Peyer's patch (tissue), 4 donors: ENCODE measurements around the gene C12orf54. TPM values are rescaled to one million over a fixed set of nuclear protein-coding genes. Genes with fewer than 3 reads are reported as not detected.
"Not testable (repeated sequence)": the region's sequence is repeated elsewhere in the genome, so short reads cannot be mapped to it uniquely, and the experiment has no call there.

ENCODE experiments used
- DNase-seq, 3 donors: peaks; one replicate each; pipeline ENCODE4 v3.0.0-alpha.2; 2017 to 2019
- H3K27ac ChIP-seq, 4 donors: fragments of 200-600 bp; sonication (generic); one replicate each; pipeline ENCODE4 v1.5.1; 2016 to 2019
- H3K27me3 ChIP-seq, 2 donors: fragments of 200-600 bp; sonication (generic); one replicate each; pipeline ENCODE4 v1.5.1; 2019
- H3K36me3 ChIP-seq, 3 donors: fragments of 200-600 bp; sonication (generic); one replicate each; pipeline ENCODE4 v1.5.1; 2016 to 2019
- H3K4me1 ChIP-seq, 4 donors: fragments of 200-600 bp; sonication (generic); one replicate each; pipeline ENCODE4 v1.5.1; 2016 to 2019
- H3K4me3 ChIP-seq, 4 donors: fragments of 200-600 bp; sonication (generic); 1 replicate in 3 of 4; 2 replicates in 1 of 4; pipeline ENCODE4 v1.5.1; 2016 to 2019; ENCODE audit warnings: mild to moderate bottlenecking in 1 of 4
- H3K9me3 ChIP-seq, 4 donors: fragments of 200-600 bp; sonication (generic); one replicate each; pipeline ENCODE4 v1.5.1; 2016 to 2019; ENCODE audit warnings: mild to moderate bottlenecking in 1 of 4
- POLR2A ChIP-seq, 2 donors: fragments of 450-650 bp; IDR thresholded peaks; one replicate each; pipeline ENCODE4 v1.5.1; 2017; ENCODE audit warnings: antibody characterized with exemption in 2 of 2, mild to moderate bottlenecking in 2 of 2, moderate library complexity in 2 of 2
- total RNA-seq, 4 donors: library from RNA; depleted of rRNA; stranded (reverse); fragments of >200 nt; gene quantifications; one replicate each; pipeline ENCODE4 v1.1.0, GENCODE V29; 2016
- TF ChIP-seq, protein P1 (sequence below), 6 experiments: fragments of 450-650 bp in 4 of 6; fragments of 200-600 bp in 2 of 6; sonication (generic) in 1 of 6; IDR thresholded peaks; one replicate each; pipeline ENCODE4 v1.5.1; 2017 to 2019; ENCODE audit warnings: antibody characterized with exemption in 6 of 6, mild to moderate bottlenecking in 3 of 6, moderate library complexity in 1 of 6

C12orf54 gene
- total RNA-seq, 4 donors from 2014 or later, result 2.8 TPM; not detected in 3

DNA sequence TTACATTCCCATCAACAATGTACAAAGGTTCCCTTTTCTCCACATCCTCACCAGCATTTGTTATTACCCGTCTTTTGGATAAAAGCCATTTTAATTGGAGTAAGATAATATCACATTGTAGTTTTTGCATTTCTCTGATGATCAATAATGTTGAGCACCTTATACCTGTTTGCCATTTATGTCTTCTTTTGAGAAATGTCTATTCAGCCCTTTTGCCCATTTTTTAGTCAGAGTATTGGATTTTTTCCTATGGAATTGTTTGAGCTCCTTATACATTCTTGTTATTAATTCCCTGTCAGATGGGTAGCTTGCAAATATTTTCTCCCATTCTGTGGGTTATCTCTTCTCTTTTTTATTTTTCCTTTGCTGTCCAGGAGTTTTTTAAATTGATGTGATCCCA is 32.4 kb downstream of the C12orf54 start:
- Histone ChIP-seq H3K36me3 (no peaks in the 10 kb centered on the region), H3K4me1 (no peaks in the 10 kb centered on the region), H3K27ac (no peak overlapping the region), H3K9me3 (no peaks in the 10 kb centered on the region), H3K27me3 (no peaks in the 10 kb centered on the region), H3K4me3 (no peak overlapping the region)
- TF ChIP-seq POLR2A (IDR thresholded peaks at IDR 0.05), result no peak
- TF ChIP-seq, protein P1, sequence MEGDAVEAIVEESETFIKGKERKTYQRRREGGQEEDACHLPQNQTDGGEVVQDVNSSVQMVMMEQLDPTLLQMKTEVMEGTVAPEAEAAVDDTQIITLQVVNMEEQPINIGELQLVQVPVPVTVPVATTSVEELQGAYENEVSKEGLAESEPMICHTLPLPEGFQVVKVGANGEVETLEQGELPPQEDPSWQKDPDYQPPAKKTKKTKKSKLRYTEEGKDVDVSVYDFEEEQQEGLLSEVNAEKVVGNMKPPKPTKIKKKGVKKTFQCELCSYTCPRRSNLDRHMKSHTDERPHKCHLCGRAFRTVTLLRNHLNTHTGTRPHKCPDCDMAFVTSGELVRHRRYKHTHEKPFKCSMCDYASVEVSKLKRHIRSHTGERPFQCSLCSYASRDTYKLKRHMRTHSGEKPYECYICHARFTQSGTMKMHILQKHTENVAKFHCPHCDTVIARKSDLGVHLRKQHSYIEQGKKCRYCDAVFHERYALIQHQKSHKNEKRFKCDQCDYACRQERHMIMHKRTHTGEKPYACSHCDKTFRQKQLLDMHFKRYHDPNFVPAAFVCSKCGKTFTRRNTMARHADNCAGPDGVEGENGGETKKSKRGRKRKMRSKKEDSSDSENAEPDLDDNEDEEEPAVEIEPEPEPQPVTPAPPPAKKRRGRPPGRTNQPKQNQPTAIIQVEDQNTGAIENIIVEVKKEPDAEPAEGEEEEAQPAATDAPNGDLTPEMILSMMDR (IDR thresholded peaks at IDR 0.05), result no peak
- DNase-seq, result no peak

DNA sequence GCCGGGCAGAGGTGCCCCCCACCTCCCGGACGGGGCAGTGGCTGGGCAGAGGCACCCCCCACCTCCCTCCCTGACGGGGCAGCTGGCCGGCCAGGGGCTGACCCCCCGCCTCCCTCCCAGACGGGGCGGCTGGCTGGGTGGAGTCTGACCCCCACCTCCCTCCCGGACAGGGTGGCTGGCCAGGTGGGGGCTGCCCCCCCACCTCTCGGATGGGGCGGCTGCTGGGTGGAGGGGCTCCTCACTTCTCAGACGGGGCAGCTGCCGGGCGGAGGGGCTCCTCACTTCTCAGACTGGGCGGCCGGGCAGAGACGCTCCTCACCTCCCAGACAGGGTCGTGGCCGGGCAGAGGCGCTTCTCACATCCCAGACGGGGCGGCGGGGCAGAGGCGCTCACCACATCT is 38.1 kb downstream of the C12orf54 start:
- H3K36me3 ChIP-seq, H3K27me3 ChIP-seq, DNase-seq, H3K4me3 ChIP-seq, H3K27ac ChIP-seq, H3K9me3 ChIP-seq, H3K4me1 ChIP-seq: not testable (repeated sequence)

DNA sequence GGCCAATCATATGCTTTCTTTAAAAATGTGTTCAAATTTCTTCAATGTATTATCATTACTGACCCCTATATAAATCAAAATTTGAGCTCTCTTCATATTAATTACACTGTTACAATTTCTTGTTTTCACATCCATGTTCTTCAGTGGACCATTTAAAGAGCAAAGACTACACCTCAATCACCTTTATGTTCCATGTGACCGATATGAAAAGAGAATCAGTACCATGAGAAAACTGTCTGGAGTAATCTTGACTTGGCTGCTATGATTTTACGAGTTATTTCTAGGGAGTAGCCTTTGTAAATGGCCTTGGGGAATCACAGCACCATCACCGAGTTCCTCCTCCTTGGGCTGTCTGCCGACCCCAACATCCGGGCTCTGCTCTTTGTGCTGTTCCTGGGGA is 43.0 kb downstream of the C12orf54 start, which contains the start of gene OR8S1:
OR8S1 (plus strand) TSS at position 301 of the 400 bp plus-strand sequence; CDS start at position 301, 0 bp downstream.
- Histone ChIP-seq H3K27me3 (no peaks in the 10 kb centered on the region), H3K4me1 (no peaks in the 10 kb centered on the region), H3K4me3 (no peak within 1 kb of the TSS), H3K36me3 (no peaks in the 10 kb centered on the region), H3K9me3 (no peaks in the 10 kb centered on the region), H3K27ac (no peak within 1 kb of the TSS)
- DNase-seq, result no peak
- TF ChIP-seq POLR2A (IDR thresholded peaks at IDR 0.05), result no peak

DNA sequence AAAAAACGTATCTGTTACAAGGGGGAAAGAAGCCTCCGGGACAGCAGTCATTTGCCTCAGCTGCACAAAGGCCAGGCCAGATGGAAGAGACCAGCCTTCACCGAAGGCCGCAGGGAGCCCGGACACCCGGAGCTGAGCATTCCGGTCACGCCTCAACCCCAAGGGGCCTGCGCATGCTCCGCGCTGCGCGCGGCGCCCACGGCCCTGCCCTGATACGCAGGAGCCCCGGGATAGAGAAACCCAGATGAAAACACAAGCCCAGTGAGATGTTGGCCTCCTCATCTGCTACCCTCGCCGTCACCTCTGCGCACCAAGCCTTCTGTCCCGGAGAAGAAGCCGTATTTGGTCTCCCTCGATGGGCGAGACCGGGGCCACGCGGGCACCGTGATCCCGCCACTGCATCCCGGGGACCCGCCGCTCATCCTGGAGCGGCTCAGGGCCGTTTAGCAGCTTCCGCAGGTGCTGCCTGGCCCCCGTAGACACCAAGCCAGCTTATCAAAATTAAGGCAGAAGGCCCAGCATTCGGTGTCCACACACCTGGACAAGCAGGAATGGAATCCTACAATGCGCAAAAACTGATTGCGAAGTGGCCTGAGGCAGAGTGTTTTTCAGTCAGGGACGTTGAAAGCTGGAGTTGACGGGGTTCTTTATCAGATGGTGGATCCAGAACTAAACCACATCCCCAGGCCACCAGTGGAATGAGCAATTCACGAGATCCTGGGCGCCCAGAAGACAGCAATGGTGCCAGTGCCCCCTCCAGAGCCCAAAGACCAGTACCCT is 45.8 kb downstream of the C12orf54 start:
- H3K27ac ChIP-seq, result no peak overlapping the region
- DNase-seq, result no peak
- no peaks in the 10 kb centered on the region for H3K36me3 ChIP-seq
- no peaks in the 10 kb centered on the region for H3K27me3 ChIP-seq
- H3K4me1 ChIP-seq, result no peaks in the 10 kb centered on the region
- H3K9me3 ChIP-seq, result no peaks in the 10 kb centered on the region
- H3K4me3 ChIP-seq, result no peak overlapping the region
- TF ChIP-seq POLR2A (IDR thresholded peaks at IDR 0.05), result no peak
- TF ChIP-seq, protein P1 (IDR thresholded peaks at IDR 0.05), result no peak

DNA sequence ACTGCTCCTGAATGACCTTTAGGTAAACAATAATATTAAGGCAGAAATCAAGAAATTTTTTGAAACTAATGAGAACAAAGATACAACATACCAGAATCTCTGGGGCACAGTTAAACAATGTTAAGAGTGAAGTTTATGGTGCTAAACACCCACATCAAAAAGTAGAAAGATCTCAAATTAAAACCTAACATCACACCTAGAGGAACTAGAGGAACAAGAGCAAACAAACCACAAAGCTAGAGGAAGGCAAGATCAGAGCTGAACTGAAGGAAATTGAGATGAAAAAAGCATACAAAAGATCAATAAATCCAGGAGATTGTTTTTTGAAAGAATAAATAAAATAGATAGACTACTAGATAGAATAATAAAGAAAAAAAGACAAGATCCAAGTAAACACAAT is 50.3 kb downstream of the C12orf54 start:
- no peaks in the 10 kb centered on the region for H3K36me3 ChIP-seq
- no peaks in the 10 kb centered on the region for H3K27me3 ChIP-seq
- TF ChIP-seq POLR2A (IDR thresholded peaks at IDR 0.05), result no peak
- TF ChIP-seq, protein P1 (IDR thresholded peaks at IDR 0.05), result no peak
- H3K4me1 ChIP-seq, result no peaks in the 10 kb centered on the region
- no peak overlapping the region for H3K27ac ChIP-seq
- H3K9me3 ChIP-seq, result no peaks in the 10 kb centered on the region
- DNase-seq, result no peak
- H3K4me3 ChIP-seq, result no peak overlapping the region

DNA sequence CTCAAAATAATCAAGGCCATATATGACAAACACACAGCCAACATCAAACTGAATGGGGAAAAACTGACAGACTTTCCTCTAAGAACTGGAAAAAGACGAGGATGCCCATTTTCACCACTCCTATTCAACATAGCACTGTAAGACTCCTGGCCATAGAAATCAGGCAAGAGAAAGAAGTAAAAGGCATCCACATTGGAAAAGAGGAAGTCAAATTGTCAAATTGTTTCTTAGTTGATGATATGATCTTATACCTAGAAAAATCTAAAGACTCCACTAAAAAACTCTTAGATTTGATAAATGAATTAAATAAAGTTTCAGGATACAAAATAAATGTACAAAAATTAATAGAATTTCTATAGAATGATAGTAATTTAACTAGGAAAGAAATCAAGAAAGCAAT is 54.3 kb downstream of the C12orf54 start:
- TF ChIP-seq, protein P1 (IDR thresholded peaks at IDR 0.05), result no peak
- TF ChIP-seq POLR2A (IDR thresholded peaks at IDR 0.05), result no peak
- Histone ChIP-seq H3K36me3 (no peaks in the 10 kb centered on the region), H3K4me3 (no peak overlapping the region), H3K9me3 (no peaks in the 10 kb centered on the region), H3K27ac (no peak overlapping the region), H3K27me3 (no peaks in the 10 kb centered on the region), H3K4me1 (no peaks in the 10 kb centered on the region)
- DNase-seq, result no peak
